Measurements from ENCODE around the gene CEMIP2. TPM values are rescaled to one million over a fixed set of nuclear protein-coding genes. Genes with fewer than 3 reads are reported as not detected.
A peak's percentile ranks its signal among the peaks of the same experiment; 100 is the strongest.

CEMIP2 gene
- total and polyA plus RNA-seq, 7 donors: 17.9 to 90.4 (median 28.8) TPM

GRCh38 chr9:71709384-71709783 is 58.9 kb downstream of the CEMIP2 start:
- Histone ChIP-seq H3K27me3 (no peaks in the 10 kb centered on the region), H3K27ac (no peak overlapping the region), H3K9me3 (no peaks in the 10 kb centered on the region), H3K4me3 (no peak overlapping the region), H3K36me3 (peaks cover 0 to 70% (median 18%) of the 10 kb centered on the region in 4 donors), H3K4me1 (peaks cover 0 to 15% (median 13%) of the 10 kb centered on the region in 4 donors)
- TF ChIP-seq POLR2A (IDR thresholded peaks at IDR 0.05): no peak
- no peak for TF ChIP-seq CTCF (IDR thresholded peaks at IDR 0.05)
- no peak for TF ChIP-seq POLR2AphosphoS5 (IDR thresholded peaks at IDR 0.05)
- no peak for TF ChIP-seq EP300 (IDR thresholded peaks at IDR 0.05)
- WGBS, 2 donors: 90 to 94% methylated on average over 1 of the region's 1 CpG
- DNase-seq: no peak
- intact Hi-C loops (cut with DNase I): no loop called here

GRCh38 chr9:71706176-71706575 is 62.1 kb downstream of the CEMIP2 start:
- H3K4me3 ChIP-seq: no peak overlapping the region
- no peaks in the 10 kb centered on the region for H3K9me3 ChIP-seq
- 80 to 85% methylated on average over 1 of the region's 1 CpG for WGBS, 2 donors
- DNase-seq: no peak
- H3K36me3 ChIP-seq: peaks cover 0 to 38% (median 5%) of the 10 kb centered on the region in 4 donors
- TF ChIP-seq POLR2A (IDR thresholded peaks at IDR 0.05): no peak
- TF ChIP-seq POLR2AphosphoS5 (IDR thresholded peaks at IDR 0.05): no peak
- TF ChIP-seq EP300 (IDR thresholded peaks at IDR 0.05): no peak
- TF ChIP-seq CTCF (IDR thresholded peaks at IDR 0.05): no peak
- H3K4me1 ChIP-seq: peaks cover 0 to 25% (median 21%) of the 10 kb centered on the region in 4 donors
- no peak overlapping the region for H3K27ac ChIP-seq
- intact Hi-C loops (cut with DNase I): no loop called here
- no peaks in the 10 kb centered on the region for H3K27me3 ChIP-seq

GRCh38 chr9:71704796-71705195 is 63.5 kb downstream of the CEMIP2 start:
- Histone ChIP-seq H3K27me3 (no peaks in the 10 kb centered on the region), H3K27ac (peak overlapping the region in 2 of 4 donors; percentile 57 to 62), H3K4me3 (no peak overlapping the region), H3K9me3 (no peaks in the 10 kb centered on the region), H3K4me1 (peaks cover 0 to 25% (median 21%) of the 10 kb centered on the region in 4 donors), H3K36me3 (peaks cover 0 to 38% (median 5%) of the 10 kb centered on the region in 4 donors)
- intact Hi-C loops (cut with DNase I): no loop called here
- DNase-seq: no peak
- 67 to 93% methylated on average over 1 of the region's 1 CpG for WGBS, 2 donors
- TF ChIP-seq EP300 (IDR thresholded peaks at IDR 0.05) (no peak), CTCF (IDR thresholded peaks at IDR 0.05) (no peak), POLR2A (IDR thresholded peaks at IDR 0.05) (no peak), POLR2AphosphoS5 (IDR thresholded peaks at IDR 0.05) (no peak)

GRCh38 chr9:71703172-71703872 is 65.0 kb downstream of the CEMIP2 start:
- Histone ChIP-seq H3K4me3 (no peak overlapping the region), H3K27me3 (no peaks in the 10 kb centered on the region), H3K27ac (peak overlapping the region in 1 of 4 donors; percentile 62), H3K4me1 (peaks cover 0 to 25% (median 21%) of the 10 kb centered on the region in 4 donors), H3K36me3 (peaks cover 0 to 38% (median 3%) of the 10 kb centered on the region in 4 donors), H3K9me3 (no peaks in the 10 kb centered on the region)
- TF ChIP-seq POLR2AphosphoS5 (IDR thresholded peaks at IDR 0.05) (no peak), POLR2A (IDR thresholded peaks at IDR 0.05) (no peak), CTCF (IDR thresholded peaks at IDR 0.05) (no peak), EP300 (IDR thresholded peaks at IDR 0.05) (no peak)
- intact Hi-C loops (cut with DNase I): no loop called here
- 90 to 92% methylated on average over 6 of the region's 6 CpGs for WGBS, 2 donors
- no peak for DNase-seq

Data from sigmoid colon (tissue), 7 donors.